Hindlimb muscle (tissue), 1 donor: ENCODE results near the gene DLK1. TPM values are rescaled to one million over a fixed set of nuclear protein-coding genes. Genes with fewer than 3 reads are reported as not detected.
A peak's percentile ranks its signal among the peaks of the same experiment; 100 is the strongest.

Source experiments
- DNase-seq: peaks from one replicate; pipeline ENCODE4 v3.0.0-alpha.2; 2013
- polyA plus RNA-seq: library from polyadenylated mRNA; unstranded; fragments of 120-200 nt; gene quantifications from one replicate; pipeline ENCODE4 v1.2.1, GENCODE V29; 2013; ENCODE audit not compliant: insufficient read length

DLK1 gene
- polyA plus RNA-seq, 1 donor = 2,891 TPM

- no peak for DNase-seq
Observed at GRCh38 chr14:100693877-100694578, 32.7 kb upstream of the DLK1 start.

- no peak for DNase-seq
Observed at GRCh38 chr14:100694579-100695422, 31.9 kb upstream of the DLK1 start.

- DNase-seq = no peak
Observed at GRCh38 chr14:100695423-100695738, 31.3 kb upstream of the DLK1 start.

GRCh38 chr14:100696008-100696407 is 30.7 kb upstream of the DLK1 start:
- no peak for DNase-seq

- DNase-seq = no peak
Observed at GRCh38 chr14:100696590-100696989, 30.1 kb upstream of the DLK1 start.

GRCh38 chr14:100698066-100698465 is 28.6 kb upstream of the DLK1 start:
- DNase-seq = no peak

GRCh38 chr14:100698666-100699448 is 27.8 kb upstream of the DLK1 start:
- DNase-seq = no peak

GRCh38 chr14:100701314-100701713 is 25.4 kb upstream of the DLK1 start:
- no peak for DNase-seq

GRCh38 chr14:100702590-100702989 is 24.1 kb upstream of the DLK1 start:
- no peak for DNase-seq

GRCh38 chr14:100703386-100704220 is 23.1 kb upstream of the DLK1 start:
- no peak for DNase-seq

GRCh38 chr14:100706200-100706599 is 20.5 kb upstream of the DLK1 start:
- no peak for DNase-seq

- DNase-seq = no peak
Observed at GRCh38 chr14:100706860-100707259, 19.8 kb upstream of the DLK1 start.

- DNase-seq = peak; percentile 92
Observed at GRCh38 chr14:100708425-100709288, 18.0 kb upstream of the DLK1 start.

- DNase-seq = peak; percentile 81
Observed at GRCh38 chr14:100709289-100710284, 17.1 kb upstream of the DLK1 start.

- DNase-seq = no peak
Observed at GRCh38 chr14:100710391-100710790, 16.3 kb upstream of the DLK1 start.

- no peak for DNase-seq
Observed at GRCh38 chr14:100710826-100711462, 15.7 kb upstream of the DLK1 start.

- DNase-seq = no peak
Observed at GRCh38 chr14:100711493-100711892, 15.2 kb upstream of the DLK1 start.

GRCh38 chr14:100712490-100712889 is 14.2 kb upstream of the DLK1 start:
- no peak for DNase-seq

- DNase-seq = no peak
Observed at GRCh38 chr14:100713705-100714104, 13.0 kb upstream of the DLK1 start.
